K562 (cell line): Measurements from ENCODE around the gene CST2.
"Not testable (repeated sequence)": the region's sequence is repeated elsewhere in the genome, so short reads cannot be mapped to it uniquely, and the experiment has no call there.

Source experiments
- CTCF ChIP-seq, 3 experiments: IDR thresholded peaks in 2 of 3; conservative IDR thresholded peaks in 1 of 3; 2 replicates each; pipeline ENCODE4 v1.5.1; 2011 to 2012; ENCODE audit warnings: low read length in 3 of 3, mild to moderate bottlenecking in 3 of 3, control low read depth in 2 of 3, improper control_type of control experiment in 1 of 3, inconsistent platforms in 1 of 3, low read depth in 1 of 3, mixed read lengths in 1 of 3, moderate library complexity in 1 of 3; ENCODE audit not compliant: insufficient read depth in 2 of 3
- DPF2 ChIP-seq: fragments of 450-650 bp; IDR thresholded peaks from 2 replicates; pipeline ENCODE4 v1.6.1; 2016
- FOXJ3 ChIP-seq: sonication (generic); formaldehyde crosslinking; IDR thresholded peaks from 2 replicates; pipeline ENCODE4 v1.4.0; 2020; ENCODE audit warnings: mild to moderate bottlenecking, missing genetic modification reagents
- KLF6 ChIP-seq: fragments of 250-450 bp; sonication (Bioruptor Pico); IDR thresholded peaks from 2 replicates; pipeline ENCODE4 v1.4.0; 2020; ENCODE audit warnings: mild to moderate bottlenecking, moderate library complexity, borderline replicate concordance
- PURB ChIP-seq: sonication (generic); formaldehyde crosslinking; IDR thresholded peaks from 2 replicates; pipeline ENCODE4 v1.9.0; 2021; ENCODE audit warnings: low read depth, mild to moderate bottlenecking, missing genetic modification reagents
- ZNF3 ChIP-seq: fragments of 250-450 bp; sonication (Bioruptor Pico); IDR thresholded peaks from 2 replicates; pipeline ENCODE4 v1.5.0; 2021; ENCODE audit warnings: mild to moderate bottlenecking, moderate library complexity
- ZNF311 ChIP-seq: fragments of 250-450 bp; sonication (Bioruptor Pico); IDR thresholded peaks from 2 replicates; pipeline ENCODE4 v1.4.0; 2020; ENCODE audit warnings: mild to moderate bottlenecking, moderate library complexity
- ZNF551 ChIP-seq: fragments of 250-450 bp; sonication (Bioruptor Pico); IDR thresholded peaks from 2 replicates; pipeline ENCODE4 v1.5.0; 2021; ENCODE audit warnings: mild to moderate bottlenecking, moderate library complexity
- ZNF589 ChIP-seq: fragments of 200-800 bp; sonication (Bioruptor generic); IDR thresholded peaks from 2 replicates; pipeline ENCODE4 v1.6.1; 2016; ENCODE audit warnings: low read depth, missing genetic modification characterization, missing compliant biosample characterization
- ZNF76 ChIP-seq: fragments of 250-450 bp; sonication (Bioruptor Pico); IDR thresholded peaks from 2 replicates; pipeline ENCODE4 v1.4.0; 2020; ENCODE audit warnings: mild to moderate bottlenecking, moderate library complexity, borderline replicate concordance

DNA sequence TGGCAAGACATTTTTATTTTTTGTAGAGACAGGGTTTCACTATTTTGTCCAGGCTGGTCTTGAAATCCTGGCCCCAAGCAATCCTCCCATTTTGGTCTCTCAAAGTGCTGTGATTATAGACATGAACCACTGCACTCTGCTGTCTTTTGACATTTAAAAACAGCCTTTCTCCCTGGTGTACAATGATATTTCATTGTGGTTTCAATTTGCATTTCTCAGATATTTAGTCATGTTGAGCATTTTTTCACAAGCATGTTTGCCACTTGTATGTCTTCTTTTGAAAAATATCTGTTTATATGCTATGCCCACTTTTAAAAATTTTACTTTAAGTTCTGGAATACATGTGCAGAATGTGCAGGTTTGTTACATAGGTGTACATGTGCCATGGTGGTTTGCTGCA lies 47.9 kb downstream of the CST2 start:
- not testable (repeated sequence) for TF ChIP-seq CTCF (IDR thresholded peaks at IDR 0.05 in 2 of 3, conservative IDR thresholded peaks at IDR 0.05 in 1 of 3; ENCODE audit: insufficient read depth in 2 of 3, low read depth in 1 of 3, low read length in 3 of 3); ZNF3 (CRISPR knock-in tag); ZNF551 (CRISPR knock-in tag); ZNF76 (CRISPR knock-in tag); ZNF311 (CRISPR knock-in tag); ZNF589 (CRISPR knock-in tag); DPF2; KLF6; FOXJ3 (CRISPR knock-in tag); PURB (CRISPR knock-in tag)
